Measurements from ENCODE around the gene KCNAB1. TPM values are rescaled to one million over a fixed set of nuclear protein-coding genes. Genes with fewer than 3 reads are reported as not detected.

KCNAB1 gene
- total and polyA plus RNA-seq, 8 donors: 0.76 to 4.9 (median 3.2) TPM

DNA sequence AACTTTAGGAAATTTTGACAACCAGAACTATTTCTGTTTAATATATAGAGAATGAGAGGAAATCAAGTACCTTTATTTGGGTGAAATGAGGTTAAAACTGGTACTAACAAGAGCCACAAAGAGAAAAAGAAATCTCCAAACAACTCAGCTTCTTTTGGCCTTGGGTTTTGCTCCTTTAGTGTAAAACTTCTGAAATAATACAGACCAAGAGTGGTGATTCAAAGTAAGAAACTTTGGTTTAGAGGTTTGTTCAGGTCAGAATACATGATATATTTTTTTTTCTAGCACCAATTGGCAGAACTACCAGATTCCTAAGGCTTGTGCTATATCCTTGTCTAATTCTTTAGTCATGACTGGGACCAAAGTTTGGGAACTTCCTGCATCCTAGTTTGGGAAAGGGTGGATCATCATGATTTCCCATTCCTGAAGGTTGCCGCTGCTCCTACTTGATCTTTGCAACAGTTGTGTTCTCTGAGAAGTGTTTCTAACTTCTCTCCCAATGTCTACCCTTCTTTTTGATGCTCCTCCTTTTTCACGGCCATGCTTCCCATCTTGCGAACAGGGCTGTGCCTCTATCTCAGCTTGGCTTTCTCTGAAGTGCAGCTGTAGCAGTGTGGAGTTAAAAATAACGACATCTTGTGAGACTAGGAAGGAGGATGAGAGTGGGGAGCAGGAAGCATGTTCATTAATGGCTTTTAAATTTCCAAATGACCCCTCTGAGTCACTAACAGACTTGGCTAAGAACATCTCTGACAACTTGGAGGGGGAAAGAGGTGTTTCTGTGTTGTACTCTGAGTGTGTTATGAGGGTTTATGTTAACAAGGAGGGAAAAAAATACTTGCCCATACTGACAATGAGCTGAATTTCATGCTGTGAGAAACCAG, 87.7 kb downstream of the KCNAB1 start:
- H3K4me3 ChIP-seq: no peak overlapping the region
- H3K9me3 ChIP-seq: no peaks in the 10 kb centered on the region
- H3K27ac ChIP-seq: no peak overlapping the region
- no peaks in the 10 kb centered on the region for H3K36me3 ChIP-seq
- TF ChIP-seq, protein P1, sequence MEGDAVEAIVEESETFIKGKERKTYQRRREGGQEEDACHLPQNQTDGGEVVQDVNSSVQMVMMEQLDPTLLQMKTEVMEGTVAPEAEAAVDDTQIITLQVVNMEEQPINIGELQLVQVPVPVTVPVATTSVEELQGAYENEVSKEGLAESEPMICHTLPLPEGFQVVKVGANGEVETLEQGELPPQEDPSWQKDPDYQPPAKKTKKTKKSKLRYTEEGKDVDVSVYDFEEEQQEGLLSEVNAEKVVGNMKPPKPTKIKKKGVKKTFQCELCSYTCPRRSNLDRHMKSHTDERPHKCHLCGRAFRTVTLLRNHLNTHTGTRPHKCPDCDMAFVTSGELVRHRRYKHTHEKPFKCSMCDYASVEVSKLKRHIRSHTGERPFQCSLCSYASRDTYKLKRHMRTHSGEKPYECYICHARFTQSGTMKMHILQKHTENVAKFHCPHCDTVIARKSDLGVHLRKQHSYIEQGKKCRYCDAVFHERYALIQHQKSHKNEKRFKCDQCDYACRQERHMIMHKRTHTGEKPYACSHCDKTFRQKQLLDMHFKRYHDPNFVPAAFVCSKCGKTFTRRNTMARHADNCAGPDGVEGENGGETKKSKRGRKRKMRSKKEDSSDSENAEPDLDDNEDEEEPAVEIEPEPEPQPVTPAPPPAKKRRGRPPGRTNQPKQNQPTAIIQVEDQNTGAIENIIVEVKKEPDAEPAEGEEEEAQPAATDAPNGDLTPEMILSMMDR (IDR thresholded peaks at IDR 0.05): no peak
- H3K27me3 ChIP-seq: no peaks in the 10 kb centered on the region
- FAIRE-seq (no peak), ATAC-seq (no peak), DNase-seq (no peak)
- H3K4me1 ChIP-seq: no peaks in the 10 kb centered on the region
- intact Hi-C loops (cut with DNase I): no loop called here
- WGBS, 2 donors: 78 to 80% methylated on average over 4 of the region's 4 CpGs

DNA sequence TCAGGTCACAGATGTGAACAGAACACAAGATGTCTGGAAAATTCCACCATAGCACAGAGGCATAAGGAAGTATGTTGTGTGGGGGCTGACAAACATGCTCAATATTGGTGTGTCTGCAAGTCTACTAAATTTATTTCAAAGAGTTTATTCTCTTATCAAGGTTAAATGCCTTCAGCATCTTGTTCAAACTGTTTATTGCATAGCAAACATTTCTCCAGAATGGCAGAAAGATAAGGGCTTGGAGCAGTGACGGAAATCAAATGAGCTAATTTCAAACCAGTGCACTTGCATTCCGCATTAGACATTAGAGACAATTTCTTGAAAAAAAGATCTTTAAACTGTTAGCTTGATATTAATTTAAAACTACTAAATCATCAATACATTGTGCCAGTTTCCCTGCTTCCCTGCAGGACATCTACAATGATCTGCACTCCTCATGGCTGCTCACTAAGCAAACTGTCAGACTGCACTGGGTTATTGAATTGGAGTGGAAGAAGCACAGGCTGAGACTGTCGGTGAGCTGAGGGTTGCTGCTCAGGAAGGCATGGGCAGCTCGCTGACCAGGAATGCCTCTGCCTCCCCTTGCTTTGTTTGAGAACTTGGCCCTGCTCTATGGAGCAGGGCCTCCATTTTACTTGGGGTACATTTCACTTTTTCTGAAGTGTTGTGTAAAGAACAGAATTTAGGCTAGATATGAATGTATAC, 89.4 kb downstream of the KCNAB1 start:
- H3K36me3 ChIP-seq: no peaks in the 10 kb centered on the region
- WGBS, 2 donors: 22 to 25% methylated on average over 4 of the region's 4 CpGs
- H3K27me3 ChIP-seq: no peaks in the 10 kb centered on the region
- H3K4me1 ChIP-seq: no peaks in the 10 kb centered on the region
- DNase-seq (no peak), ATAC-seq (peak in 3 of 4 donors; percentile 56 to 73 (median 67)), FAIRE-seq (no peak)
- TF ChIP-seq, protein P1 (IDR thresholded peaks at IDR 0.05): no peak
- H3K27ac ChIP-seq: peak overlapping the region in 1 of 4 donors; percentile 62
- no peak overlapping the region for H3K4me3 ChIP-seq
- no peaks in the 10 kb centered on the region for H3K9me3 ChIP-seq
- intact Hi-C loops (cut with DNase I): no loop called here

DNA sequence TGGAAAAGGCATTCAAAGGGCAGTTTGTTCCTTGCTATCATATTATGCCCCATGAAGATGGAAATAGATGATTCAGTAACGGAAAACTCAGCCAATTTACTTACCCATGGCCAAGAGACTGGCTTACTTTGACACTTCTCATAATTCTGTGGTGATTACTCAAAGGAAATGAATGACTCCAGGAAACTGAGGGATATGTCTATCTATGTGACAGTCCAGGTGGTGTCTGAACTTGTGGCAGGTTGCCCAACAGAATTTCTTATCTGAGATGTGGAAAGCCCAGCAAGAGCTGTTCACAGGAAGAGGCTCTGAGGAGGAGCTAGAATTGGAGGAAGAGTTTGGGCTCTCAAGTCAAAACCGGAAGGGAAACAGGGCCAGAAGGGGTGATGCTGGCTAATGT, 91.2 kb downstream of the KCNAB1 start:
- no peak overlapping the region for H3K27ac ChIP-seq
- TF ChIP-seq, protein P1 (IDR thresholded peaks at IDR 0.05): no peak
- intact Hi-C loops (cut with DNase I): no loop called here
- no peak overlapping the region for H3K4me3 ChIP-seq
- no peaks in the 10 kb centered on the region for H3K36me3 ChIP-seq
- no peaks in the 10 kb centered on the region for H3K9me3 ChIP-seq
- no peaks in the 10 kb centered on the region for H3K27me3 ChIP-seq
- H3K4me1 ChIP-seq: no peaks in the 10 kb centered on the region
- WGBS, 2 donors: 46 to 55% methylated on average over 2 of the region's 2 CpGs
- DNase-seq (no peak), ATAC-seq (peak in 1 of 4 donors; percentile 45), FAIRE-seq (no peak)

DNA sequence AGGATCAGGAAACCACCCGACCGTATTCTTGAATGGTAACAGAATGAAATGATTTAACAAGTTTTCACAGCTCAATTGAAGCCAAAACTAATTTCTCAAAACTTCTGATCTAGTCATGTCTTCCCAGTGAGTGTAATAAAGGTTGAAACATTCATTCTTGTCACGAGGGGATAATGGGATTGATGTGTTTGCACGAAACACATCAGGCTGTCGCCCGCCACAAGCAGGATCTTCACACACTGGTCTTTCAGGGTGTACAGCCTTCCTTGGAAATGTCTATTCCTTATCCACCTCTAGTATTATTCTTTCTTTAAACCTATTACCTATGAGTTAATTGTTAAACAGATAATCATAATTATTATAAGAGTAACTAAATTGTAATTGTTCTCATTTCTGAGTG, 94.3 kb downstream of the KCNAB1 start:
- ATAC-seq (no peak), FAIRE-seq (no peak), DNase-seq (no peak)
- Histone ChIP-seq H3K4me1 (no peaks in the 10 kb centered on the region), H3K27me3 (no peaks in the 10 kb centered on the region), H3K4me3 (no peak overlapping the region), H3K9me3 (no peaks in the 10 kb centered on the region), H3K27ac (no peak overlapping the region), H3K36me3 (no peaks in the 10 kb centered on the region)
- TF ChIP-seq, protein P1 (IDR thresholded peaks at IDR 0.05): no peak
- intact Hi-C loops (cut with DNase I): no loop called here
- WGBS, 2 donors: 68 to 75% methylated on average over 6 of the region's 6 CpGs

Measured in pancreas (tissue), 10 donors.